HCT116 (cell line): ENCODE measurements around the gene PHF5A. TPM values are rescaled to one million over a fixed set of nuclear protein-coding genes. Genes with fewer than 3 reads are reported as not detected.

Experiments
- ATAC-seq: fragments of 200-7000 bp; cut with Tn5 transposase; 2 replicates; pipeline ENCODE4 v1.9.1; 2020; ENCODE audit warnings: mild to moderate bottlenecking, moderate library complexity
- BruUV-seq: library from RNA; stranded (reverse); fragments of 400-500 nt; replicated peaks from 2 replicates; lab custom pipeline; 2021; lab: Mats Ljungman, UMichigan
- CTCF ChIA-PET: fragments of 300-600 bp; sonication (Branson Sonifier 250); formaldehyde crosslinking; loops from one replicate; lab custom pipeline; 2021; ENCODE audit warnings: antibody characterized with exemption; lab: Charles Lee
- POLR2A ChIA-PET: fragments of 300-600, 350-600 bp; sonication (Branson Sonifier 250); formaldehyde crosslinking; loops from one replicate; lab custom pipeline; 2021; ENCODE audit warnings: antibody characterized with exemption; lab: Charles Lee
- RAD21 ChIA-PET, 2 experiments: fragments of 300-600 bp; sonication (Branson Sonifier 250); formaldehyde crosslinking; loops; one replicate each; lab custom pipeline; 2023; ENCODE audit warnings: low total read pairs in 2 of 2; ENCODE audit not compliant: uncharacterized antibody in 2 of 2, unreplicated experiment in 2 of 2, low non-redundant PET in 1 of 2; lab: Charles Lee
- DNase-seq: peaks from one replicate; pipeline ENCODE4 v3.0.0-alpha.2; 2010; ENCODE audit warnings: low read depth, low spot score
- H2AFZ ChIP-seq: fragments of 200-600 bp; shearing (Covaris generic), sonication (generic); 2 replicates; pipeline ENCODE4 v1.6.1; 2017; ENCODE audit warnings: low read depth, mixed run types, mixed read lengths, antibody characterized with exemption, low read length; ENCODE audit not compliant: poor library complexity, severe bottlenecking
- H3K27ac ChIP-seq: 2 replicates; pipeline ENCODE4 v1.5.1; 2012; ENCODE audit warnings: low read depth, low read length
- H3K27me3 ChIP-seq: fragments of 200-600 bp; sonication (generic); 2 replicates; pipeline ENCODE4 v1.6.1; 2016; ENCODE audit warnings: mixed run types, low read length, mixed read lengths; ENCODE audit not compliant: insufficient read depth
- H3K36me3 ChIP-seq, 2 experiments: fragments of 200-500 bp in 1 of 2; fragments of 200-600 bp in 1 of 2; sonication (Bioruptor generic) in 1 of 2; sonication (generic) in 1 of 2; 2 replicates each; pipeline versions ENCODE4 v1.5.1 to v1.6.1; 2014 to 2016; ENCODE audit warnings: low read length in 2 of 2, inconsistent platforms in 1 of 2, mixed read lengths in 1 of 2, mixed run types in 1 of 2; ENCODE audit not compliant: insufficient read depth in 2 of 2, control insufficient read depth in 1 of 2
- H3K4me1 ChIP-seq, 2 experiments: fragments of 200-600 bp in 1 of 2; sonication (generic) in 1 of 2; 2 replicates each; pipeline versions ENCODE4 v1.5.1 to v1.6.1; 2012 to 2017; ENCODE audit warnings: low read length in 2 of 2, inconsistent platforms in 1 of 2, mild to moderate bottlenecking in 1 of 2, mixed read lengths in 1 of 2, mixed run types in 1 of 2, moderate library complexity in 1 of 2; ENCODE audit not compliant: insufficient read depth in 2 of 2, control insufficient read depth in 1 of 2
- H3K4me2 ChIP-seq: fragments of 200-600 bp; sonication (generic); 2 replicates; pipeline ENCODE4 v1.6.1; 2017; ENCODE audit warnings: mixed run types, low read length, mixed read lengths
- H3K4me3 ChIP-seq, 2 experiments: fragments of 200-600 bp in 1 of 2; sonication (generic) in 1 of 2; replicated peaks in 1 of 2; 2 replicates each; pipeline ENCODE4 v1.5.1; 2011 to 2016; ENCODE audit warnings: low read length in 2 of 2, control low read depth in 1 of 2, low read depth in 1 of 2, mild to moderate bottlenecking in 1 of 2, mixed read lengths in 1 of 2, mixed run types in 1 of 2
- H3K79me2 ChIP-seq: fragments of 200-600 bp; sonication (generic); 2 replicates; pipeline ENCODE4 v1.6.1; 2017; ENCODE audit warnings: mild to moderate bottlenecking, mixed run types, low read length, moderate library complexity, mixed read lengths; ENCODE audit not compliant: insufficient read depth
- H3K9ac ChIP-seq: fragments of 200-600 bp; sonication (generic); 2 replicates; pipeline ENCODE4 v1.6.1; 2016; ENCODE audit warnings: low read length, mixed read lengths
- H3K9me2 ChIP-seq: fragments of 200-600 bp; sonication (generic), shearing (Covaris generic); 2 replicates; pipeline ENCODE4 v1.6.1; 2017; ENCODE audit warnings: mixed run types, mild to moderate bottlenecking, moderate library complexity; ENCODE audit not compliant: insufficient read depth
- H3K9me3 ChIP-seq, 2 experiments: fragments of 200-500 bp in 1 of 2; fragments of 200-600 bp in 1 of 2; sonication (Bioruptor generic) in 1 of 2; sonication (generic) in 1 of 2; 2 replicates each; pipeline ENCODE4 v1.6.1; 2014 to 2017; ENCODE audit warnings: low read length in 2 of 2, mixed read lengths in 2 of 2, inconsistent platforms in 1 of 2, low read depth in 1 of 2, mild to moderate bottlenecking in 1 of 2, mixed run types in 1 of 2, moderate library complexity in 1 of 2; ENCODE audit not compliant: control insufficient read depth in 1 of 2, insufficient read depth in 1 of 2
- H4K20me1 ChIP-seq: fragments of 200-600 bp; sonication (generic), shearing (Covaris generic); 2 replicates; pipeline ENCODE4 v1.6.1; 2017; ENCODE audit warnings: mixed run types, mild to moderate bottlenecking, moderate library complexity; ENCODE audit not compliant: insufficient read depth
- ATF3 ChIP-seq: IDR thresholded peaks from 2 replicates; pipeline ENCODE4 v1.6.1; 2012
- JUND ChIP-seq: IDR thresholded peaks from 2 replicates; pipeline ENCODE4 v1.6.1; 2012
- SIN3A ChIP-seq: IDR thresholded peaks from 2 replicates; pipeline ENCODE4 v1.6.1; 2012; ENCODE audit warnings: low read depth
- SP1 ChIP-seq: IDR thresholded peaks from 2 replicates; pipeline ENCODE4 v1.6.1; 2012; ENCODE audit warnings: low read depth
- TCF7L2 ChIP-seq: IDR thresholded peaks from 2 replicates; pipeline ENCODE4 v1.7.0; 2011; ENCODE audit warnings: borderline replicate concordance, inconsistent platforms; ENCODE audit not compliant: insufficient read depth, insufficient read length; ENCODE audit errors: extremely low read depth
- ZBTB33 ChIP-seq: IDR thresholded peaks from 2 replicates; pipeline ENCODE4 v1.6.1; 2011; ENCODE audit warnings: mild to moderate bottlenecking, low read length, moderate library complexity; ENCODE audit not compliant: insufficient replicate concordance; ENCODE audit errors: extremely low read depth
- ZNF274 ChIP-seq: fragments of 200-500 bp; sonication (Bioruptor generic); IDR thresholded peaks from 2 replicates; pipeline ENCODE4 v1.6.1; 2014; ENCODE audit warnings: mild to moderate bottlenecking, low read depth, low read length, inconsistent platforms
- intact Hi-C: fragments of 100-400 bp; cut with micrococcal nuclease; formaldehyde crosslinking; loops from 2 replicates; pipeline ENCODE4 v1.10.0; 2022
- total RNA-seq: library from RNA; stranded (reverse); gene quantifications from one replicate; pipeline ENCODE4 v1.2.1, GENCODE V29; 2021; ENCODE audit not compliant: unreplicated experiment

The PHF5A gene
- total RNA-seq, 1 experiment from 2014 or later: 86.0 TPM

GRCh38 chr22:41481925-41482318 is 13.4 kb upstream of the PHF5A start:
- H4K20me1 ChIP-seq: peaks cover 12% of the 10 kb centered on the region; the same call in 1 of the 2 replicates
- no peak overlapping the region; the same call in 1 of the 2 replicates for H3K9ac ChIP-seq
- no peak for ATAC-seq
- DNase-seq: no peak
- BruUV-seq: no TSS peak
- H3K36me3 ChIP-seq: 0 out of 4 replicates have a peak, but pooled peaks cover 0 to 3% of the 10 kb centered on the region in 2 experiments
- H3K9me3 ChIP-seq: no peaks in the 10 kb centered on the region
- ChIA-PET RAD21 (no interaction called here), POLR2A (interaction anchor here (1.0 kb wide), 2 partner anchors 10 to 13 kb away, joined by 3 to 4 read pairs; partner anchors contain the start of genes ACO2 and PHF5A), CTCF (no interaction called here)
- no peak overlapping the region for H3K4me2 ChIP-seq
- H3K4me1 ChIP-seq: peaks cover 3 to 29% of the 10 kb centered on the region in 2 experiments; a peak in 3 of 4 replicates
- intact Hi-C loops: no loop called here
- no peak overlapping the region for H3K4me3 ChIP-seq
- no peaks in the 10 kb centered on the region for H3K9me2 ChIP-seq
- no peak overlapping the region for H3K27ac ChIP-seq
- no peak for TF ChIP-seq SIN3A
- no peak for TF ChIP-seq JUND
- no peak for TF ChIP-seq TCF7L2
- TF ChIP-seq SP1: no peak
- TF ChIP-seq ZNF274: no peak
- no peak for TF ChIP-seq ATF3
- TF ChIP-seq ZBTB33: no peak
- no peak overlapping the region for H2AFZ ChIP-seq
- H3K27me3 ChIP-seq: no peaks in the 10 kb centered on the region
- H3K79me2 ChIP-seq: peaks cover 88% of the 10 kb centered on the region
